Activated naive CD4-positive, alpha-beta T cell treated with anti-CD3 and anti-CD28 coated beads, Interleukin-2, amount 50 U/mL, for 16 hours (primary cell): ENCODE results near the gene ZC3H12D.
A peak's percentile ranks its signal among the peaks of the same experiment; 100 is the strongest.
"Not testable (repeated sequence)": the region's sequence is repeated elsewhere in the genome, so short reads cannot be mapped to it uniquely, and the experiment has no call there.

Experiments used
- DNase-seq: peaks from one replicate; pipeline ENCODE4 v3.0.0-alpha.2; 2020

The ZC3H12D gene

GRCh38 chr6:149484733-149485700, at the start of gene ZC3H12D:
ZC3H12D (minus strand) TSS chr6:149485014; CDS start chr6:149474543, 10,471 bp downstream.
- DNase-seq: peak; percentile 86

DNA sequence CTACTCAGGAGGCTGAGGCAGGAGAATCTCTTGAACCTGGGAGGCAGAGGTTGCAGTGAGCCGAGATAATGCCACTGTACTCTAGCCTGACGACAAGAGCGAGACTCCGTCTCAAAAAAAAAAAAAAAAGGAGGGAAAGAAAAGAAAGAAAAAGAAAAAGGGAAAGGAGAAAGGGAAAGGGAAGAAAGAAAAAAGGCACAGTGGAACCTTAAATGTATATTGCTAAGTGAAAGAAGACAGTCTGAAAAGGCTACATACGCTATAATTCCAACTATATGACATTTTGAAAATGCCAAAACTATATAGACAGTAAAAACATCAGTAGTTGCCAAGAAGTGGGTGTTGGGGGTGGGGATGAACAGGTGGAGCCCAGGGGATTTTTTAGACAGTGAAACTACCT, 44.8 kb upstream of the ZC3H12D start:
- DNase-seq: no peak

GRCh38 chr6:149515494-149515893, 30.7 kb upstream of the ZC3H12D start:
- no peak for DNase-seq

DNA sequence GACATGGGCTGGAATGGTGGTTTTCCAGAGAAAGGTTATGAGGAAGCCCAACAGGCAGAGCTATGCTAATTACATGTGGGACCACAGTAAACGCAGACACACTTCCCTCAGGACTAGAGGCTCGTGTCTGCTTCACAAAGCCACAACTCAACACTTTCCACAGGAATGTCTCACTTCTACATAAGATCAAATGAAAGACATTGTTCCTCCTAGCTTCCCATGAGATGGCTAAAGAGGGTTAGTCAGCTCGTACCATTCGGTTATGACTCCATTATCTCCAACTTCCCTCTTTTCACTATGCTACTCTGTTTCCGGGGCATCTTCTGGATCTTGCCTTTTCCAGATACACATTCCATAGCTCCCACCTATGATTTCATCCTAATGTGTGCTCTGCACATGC, 29.1 kb upstream of the ZC3H12D start:
- no peak for DNase-seq

DNA sequence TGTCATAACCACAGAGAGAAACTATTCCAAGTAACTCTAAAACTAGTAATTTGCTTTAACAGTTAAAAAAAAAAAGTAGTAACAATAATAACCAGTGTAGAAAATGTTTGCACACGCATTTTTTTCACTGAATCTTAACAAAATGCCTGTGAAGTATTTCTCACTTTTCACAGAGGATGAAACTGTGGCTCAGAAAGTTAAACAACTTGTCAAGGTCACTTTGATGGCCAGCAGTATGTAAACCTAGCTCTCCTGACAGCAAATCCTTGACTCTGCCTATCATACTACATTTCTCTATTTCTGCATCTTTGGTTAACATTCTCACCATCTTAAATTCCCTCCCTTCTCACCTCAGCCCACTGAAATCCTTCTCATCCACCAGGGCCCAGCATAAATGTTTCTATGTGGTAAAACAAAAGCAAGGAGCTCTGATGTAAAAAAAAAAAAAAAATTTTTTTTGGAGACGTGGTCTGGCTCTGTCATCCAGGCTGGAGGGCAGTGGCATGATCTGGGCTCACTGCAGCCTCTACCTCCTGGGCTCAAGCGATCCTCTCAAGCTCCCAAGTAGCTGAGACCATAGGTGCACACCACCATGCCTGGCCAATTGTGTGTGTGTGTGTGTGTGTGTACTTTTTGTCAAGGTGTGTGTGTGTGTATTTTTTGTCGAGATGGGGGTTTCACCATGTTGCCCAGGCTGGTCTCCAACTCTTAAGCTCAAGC, 26.1 kb upstream of the ZC3H12D start:
- no peak for DNase-seq

DNA sequence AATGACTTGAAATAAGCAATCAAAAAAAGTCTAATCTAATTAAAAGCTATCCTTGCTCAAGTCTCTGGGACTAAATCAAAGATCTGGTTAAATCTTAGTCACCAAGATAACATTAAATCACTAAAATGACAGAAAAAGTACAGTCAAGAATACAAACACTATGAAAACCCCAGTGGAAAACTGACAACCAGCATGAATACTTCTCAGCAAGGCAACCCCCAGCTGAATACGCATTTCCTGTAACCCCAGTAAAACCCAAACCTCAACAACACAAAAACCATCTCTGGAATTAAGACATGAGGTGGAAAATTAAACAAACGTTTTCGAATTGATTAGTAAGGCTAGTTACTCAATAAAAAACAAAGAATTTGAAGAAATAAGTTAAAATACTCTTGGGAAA, 23.7 kb upstream of the ZC3H12D start:
- DNase-seq: peak; percentile 41

DNA sequence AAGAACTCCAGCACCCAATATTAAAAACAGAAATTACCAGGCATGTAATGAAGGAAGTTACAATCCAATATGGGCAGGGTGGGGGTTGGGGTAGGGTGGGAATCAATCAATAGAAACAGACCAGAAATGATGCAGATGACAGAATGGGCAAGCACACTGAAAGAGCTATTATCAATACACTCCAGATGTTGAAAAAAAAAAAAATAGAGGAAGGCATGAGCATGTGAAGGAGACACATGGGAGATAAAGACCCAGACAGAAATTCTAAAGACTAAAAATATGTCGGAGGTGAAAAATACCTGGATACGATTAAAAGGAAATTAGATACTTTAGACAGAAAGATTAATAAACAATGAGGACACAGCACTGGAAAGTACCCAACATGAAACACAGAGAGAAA, 19.1 kb upstream of the ZC3H12D start:
- no peak for DNase-seq

- no peak for DNase-seq
These were observed 18.5 kb upstream of the ZC3H12D start for GRCh38 chr6:149503276-149503675.

- no peak for DNase-seq
These were observed 17.0 kb upstream of the ZC3H12D start for GRCh38 chr6:149501768-149502167.

DNA sequence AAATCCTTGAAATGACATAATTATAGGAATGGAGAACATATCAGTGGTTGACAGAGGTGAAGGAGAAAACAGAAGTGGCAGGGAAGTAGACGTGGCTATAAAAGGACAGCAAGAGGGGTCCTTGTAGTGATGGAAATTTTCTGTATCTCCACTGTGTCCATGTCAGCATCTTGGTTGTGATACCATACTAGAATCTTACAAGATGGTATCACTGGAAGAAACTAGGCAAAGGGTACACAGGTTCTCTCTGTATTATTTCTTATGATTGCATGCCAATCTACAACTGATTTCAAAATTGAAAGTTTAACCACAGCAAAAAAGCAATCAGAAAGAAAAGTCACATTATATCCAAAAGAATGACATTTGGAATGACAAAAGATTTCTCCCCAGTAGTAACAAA, 16.4 kb upstream of the ZC3H12D start:
- no peak for DNase-seq

DNA sequence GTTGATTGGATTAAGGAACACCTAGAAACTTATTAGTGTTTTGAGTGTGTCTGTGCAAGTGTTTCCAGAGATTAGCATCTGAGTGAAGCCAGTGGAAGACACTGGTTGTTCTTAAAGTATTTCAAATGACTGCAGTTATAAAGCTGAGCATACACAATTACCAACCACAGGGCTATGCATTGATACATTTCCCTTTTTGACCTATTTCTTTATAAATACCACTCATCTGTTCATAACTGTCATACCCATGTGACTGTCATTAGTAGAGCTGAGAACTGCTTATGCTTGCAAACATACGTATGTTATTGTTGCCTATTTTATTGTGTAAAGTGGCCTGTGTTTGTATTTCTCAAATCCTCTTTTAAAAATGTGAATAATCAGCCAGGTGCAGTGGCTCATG, 15.3 kb upstream of the ZC3H12D start:
- no peak for DNase-seq

DNA sequence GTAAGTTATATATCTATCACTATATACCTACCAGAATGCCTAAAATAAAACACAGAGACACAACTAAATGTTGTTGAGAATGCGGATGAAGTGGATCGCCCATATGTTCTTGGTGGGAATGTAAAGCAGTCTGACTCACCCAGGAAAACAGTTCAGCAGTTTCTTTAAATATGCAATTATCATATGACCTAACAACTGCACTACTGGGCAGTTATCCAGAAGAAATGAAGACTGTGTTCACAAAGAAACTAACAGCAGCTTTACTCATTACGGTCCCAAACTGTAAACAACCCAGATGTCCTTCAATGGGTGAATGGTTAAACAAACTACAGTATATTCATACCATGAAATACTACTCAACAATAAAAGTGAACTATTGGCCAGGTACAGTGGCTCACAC, 14.3 kb upstream of the ZC3H12D start:
- no peak for DNase-seq

GRCh38 chr6:149497365-149497764, 12.6 kb upstream of the ZC3H12D start:
- no peak for DNase-seq

DNA sequence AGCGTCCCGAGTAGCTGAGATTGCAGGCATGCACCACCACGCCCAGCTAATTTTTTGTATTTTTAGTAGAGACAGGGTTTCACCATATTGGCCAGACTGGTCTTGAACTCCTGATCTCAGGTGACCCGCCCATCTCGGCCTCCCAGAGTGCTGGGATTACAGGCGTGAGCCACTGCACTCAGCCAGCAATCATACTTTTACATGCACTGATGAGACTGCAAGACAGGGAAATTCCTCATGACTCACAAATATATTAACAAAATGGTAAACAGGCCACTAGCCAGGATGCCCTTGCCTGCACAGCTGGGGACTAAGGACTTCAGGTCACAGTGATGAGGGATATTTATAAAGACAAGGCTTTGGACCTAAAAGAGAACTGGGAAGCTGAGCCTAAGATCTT, 11.8 kb upstream of the ZC3H12D start:
- not testable (repeated sequence) for DNase-seq

GRCh38 chr6:149495349-149496016, 10.7 kb upstream of the ZC3H12D start:
- DNase-seq: not testable (repeated sequence)

DNA sequence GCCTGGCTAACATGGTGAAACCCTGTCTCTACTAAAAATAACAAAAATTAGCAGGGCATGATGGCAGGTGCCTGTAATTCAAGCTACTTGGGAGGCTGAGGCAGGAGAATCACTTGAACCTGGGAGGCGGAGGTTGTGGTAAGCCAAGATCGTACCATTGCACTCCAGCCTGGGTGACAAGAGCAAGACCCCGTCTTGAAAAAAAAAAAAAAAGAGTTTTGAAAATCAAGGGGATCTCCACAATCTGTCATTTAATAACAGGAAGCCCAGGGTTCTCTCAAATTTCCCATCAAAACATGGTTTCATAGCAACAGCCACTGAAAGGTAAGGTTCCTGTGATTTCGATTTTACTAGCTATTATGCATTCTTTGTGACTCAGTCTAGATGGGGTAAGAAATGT, 10.0 kb upstream of the ZC3H12D start:
- peak; percentile 55 for DNase-seq

DNA sequence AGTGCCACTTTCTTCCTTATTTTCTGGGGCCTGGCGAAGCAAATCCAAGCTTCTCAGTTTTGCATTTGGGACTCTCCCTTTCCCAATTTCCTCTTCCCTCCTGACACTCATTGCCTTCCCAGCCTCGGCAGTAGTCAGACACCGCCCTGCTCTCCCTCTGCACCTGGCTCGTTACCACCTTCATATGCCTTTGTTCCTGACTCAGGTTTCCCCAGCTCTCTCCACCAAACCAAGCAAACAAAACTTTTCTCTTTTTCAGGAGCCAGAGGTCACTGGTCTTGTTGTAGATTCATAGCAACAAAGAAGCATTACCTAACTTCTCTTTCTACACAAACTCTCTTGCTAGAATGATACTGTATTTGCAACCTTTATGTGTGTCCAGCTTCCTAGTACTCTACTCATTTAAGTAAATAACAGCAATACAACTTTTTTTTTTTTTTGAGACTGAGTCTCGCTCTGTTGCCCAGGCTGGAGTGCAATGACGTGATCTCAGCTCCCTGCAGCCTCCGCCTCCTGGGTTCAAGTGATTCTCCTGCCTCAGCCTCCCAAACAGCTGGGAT, 9.0 kb upstream of the ZC3H12D start:
- no peak for DNase-seq

GRCh38 chr6:149492798-149493343, 8.1 kb upstream of the ZC3H12D start:
- DNase-seq: no peak

DNA sequence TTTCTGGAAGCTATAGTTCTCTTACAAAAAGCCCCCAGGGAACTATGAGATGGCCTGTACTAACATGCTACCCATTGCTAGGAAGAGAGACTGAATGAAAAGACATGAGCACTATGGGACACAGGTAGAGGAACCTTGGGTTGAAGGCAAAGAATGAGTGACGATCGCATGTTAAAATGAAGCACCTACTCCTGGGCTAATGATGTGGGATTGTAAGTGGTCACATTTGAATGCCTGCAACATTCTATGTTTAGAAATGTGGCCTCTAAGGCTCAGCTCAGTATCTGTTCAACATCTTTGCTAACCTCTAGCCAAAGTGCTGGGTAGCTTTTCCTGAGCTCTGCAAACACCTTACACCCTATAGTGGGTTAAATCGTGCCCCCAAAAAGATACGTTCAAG, 5.2 kb upstream of the ZC3H12D start:
- DNase-seq: no peak

DNA sequence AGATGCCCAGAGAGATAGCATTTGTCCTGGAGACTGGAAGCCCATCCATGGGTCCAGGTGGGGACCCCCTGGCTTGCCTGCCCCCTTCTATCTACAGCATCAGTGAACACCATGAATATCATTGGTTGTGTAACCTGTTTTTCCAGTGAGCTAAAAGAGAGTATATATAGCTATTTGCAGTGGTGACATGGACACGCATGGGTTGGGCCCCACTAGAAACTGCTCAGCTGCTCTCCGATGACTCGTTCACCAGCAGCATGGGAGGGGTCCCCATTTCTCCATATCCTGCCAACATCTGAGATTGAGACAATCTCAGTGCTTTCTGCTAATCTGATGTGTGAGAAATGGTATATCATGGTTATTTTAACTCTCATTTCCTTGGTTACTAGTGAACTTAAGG, 4.0 kb upstream of the ZC3H12D start:
- peak; percentile 51 for DNase-seq

GRCh38 chr6:149487316-149487715, 2.5 kb upstream of the ZC3H12D start:
- DNase-seq: no peak

DNA sequence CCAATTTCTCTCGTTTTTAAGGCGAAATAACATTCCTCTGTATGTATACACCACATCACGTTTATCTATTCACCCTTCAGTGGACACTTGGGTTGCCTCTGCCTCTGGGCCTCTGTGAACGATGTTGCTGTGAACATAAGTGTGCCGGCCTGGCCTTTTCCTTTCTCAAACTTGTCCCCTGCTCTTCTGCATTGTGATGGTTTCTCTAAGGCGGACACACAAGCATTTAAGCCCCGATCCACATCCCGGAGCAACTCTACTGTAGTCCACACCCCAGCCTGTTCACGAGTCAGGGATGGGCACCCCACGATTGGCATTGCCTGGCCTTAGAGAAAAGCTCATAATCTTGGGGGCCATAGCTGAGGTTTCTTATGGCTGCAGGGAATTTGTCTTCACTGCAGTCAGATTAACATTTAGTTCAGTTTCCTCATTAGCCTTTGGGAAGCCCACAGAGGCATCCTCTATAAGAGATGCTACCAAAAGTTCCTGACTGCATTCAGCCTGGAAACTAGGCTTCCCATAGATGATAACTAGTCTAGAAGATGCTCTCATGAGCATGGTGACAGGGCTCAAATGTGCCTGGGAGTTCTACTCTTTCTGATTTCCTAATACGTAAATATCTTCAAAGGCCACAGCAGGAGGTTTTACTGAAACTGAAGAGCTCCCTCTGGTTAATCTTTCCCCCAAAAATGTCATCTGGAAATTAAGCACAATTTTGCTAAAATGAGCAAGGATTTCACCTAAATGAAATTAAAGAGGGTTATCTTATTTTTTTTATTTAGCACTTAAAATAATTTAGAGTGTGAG, 762 bp downstream of the ZC3H12D start:
- DNase-seq: no peak
